ENCODE results near the gene GADL1.

The GADL1 gene

GRCh38 chr3:30878862-30879261 is 15.6 kb downstream of the GADL1 start:
- DNase-seq (ENCODE audit: low read depth): no peak

- no peak for DNase-seq (ENCODE audit: low read depth)
These were observed 19.0 kb downstream of the GADL1 start for GRCh38 chr3:30875505-30875904.

- DNase-seq (ENCODE audit: low read depth): no peak
These were observed 20.8 kb downstream of the GADL1 start for GRCh38 chr3:30873671-30874070.

- DNase-seq (ENCODE audit: low read depth): no peak
These were observed 21.6 kb downstream of the GADL1 start for GRCh38 chr3:30872879-30873278.

GRCh38 chr3:30871720-30872119 is 22.7 kb downstream of the GADL1 start:
- DNase-seq (ENCODE audit: low read depth): no peak

GRCh38 chr3:30864836-30865235 is 29.6 kb downstream of the GADL1 start:
- no peak for DNase-seq (ENCODE audit: low read depth)

GRCh38 chr3:30864132-30864531 is 30.3 kb downstream of the GADL1 start:
- no peak for DNase-seq (ENCODE audit: low read depth)

GRCh38 chr3:30862004-30862403 is 32.5 kb downstream of the GADL1 start:
- no peak for DNase-seq (ENCODE audit: low read depth)

- DNase-seq (ENCODE audit: low read depth): no peak
These were observed 35.5 kb downstream of the GADL1 start for GRCh38 chr3:30858894-30859389.

- DNase-seq (ENCODE audit: low read depth): no peak
These were observed 38.8 kb downstream of the GADL1 start for GRCh38 chr3:30855400-30856292.

- no peak for DNase-seq (ENCODE audit: low read depth)
These were observed 41.6 kb downstream of the GADL1 start for GRCh38 chr3:30852833-30853232.

- DNase-seq (ENCODE audit: low read depth): no peak
These were observed 46.2 kb downstream of the GADL1 start for GRCh38 chr3:30848087-30848779.

GRCh38 chr3:30847592-30847991 is 46.9 kb downstream of the GADL1 start:
- no peak for DNase-seq (ENCODE audit: low read depth)

- DNase-seq (ENCODE audit: low read depth): no peak
These were observed 48.9 kb downstream of the GADL1 start for GRCh38 chr3:30845606-30846005.

- DNase-seq (ENCODE audit: low read depth): no peak
These were observed 50.6 kb downstream of the GADL1 start for GRCh38 chr3:30843877-30844276.

GRCh38 chr3:30836141-30836540 is 58.3 kb downstream of the GADL1 start:
- DNase-seq (ENCODE audit: low read depth): no peak

- DNase-seq (ENCODE audit: low read depth): no peak
These were observed 58.8 kb downstream of the GADL1 start for GRCh38 chr3:30835667-30836066.

GRCh38 chr3:30832961-30833575 is 61.4 kb downstream of the GADL1 start:
- DNase-seq (ENCODE audit: low read depth): no peak

GRCh38 chr3:30827080-30827479 is 67.4 kb downstream of the GADL1 start:
- DNase-seq (ENCODE audit: low read depth): no peak

- DNase-seq (ENCODE audit: low read depth): no peak
These were observed 67.9 kb downstream of the GADL1 start for GRCh38 chr3:30826531-30826942.

GRCh38 chr3:30819067-30819798 is 75.2 kb downstream of the GADL1 start:
- no peak for DNase-seq (ENCODE audit: low read depth)

- DNase-seq (ENCODE audit: low read depth): no peak
These were observed 80.7 kb downstream of the GADL1 start for GRCh38 chr3:30813734-30814133.

All from HS-27A (cell line).